Measurements from ENCODE around the gene ITPK1. TPM values are rescaled to one million over a fixed set of nuclear protein-coding genes. Genes with fewer than 3 reads are reported as not detected.

Gene ITPK1
- total and polyA plus RNA-seq, 2 experiments from 2014 or later, result 18.7 to 35.0 TPM

DNA sequence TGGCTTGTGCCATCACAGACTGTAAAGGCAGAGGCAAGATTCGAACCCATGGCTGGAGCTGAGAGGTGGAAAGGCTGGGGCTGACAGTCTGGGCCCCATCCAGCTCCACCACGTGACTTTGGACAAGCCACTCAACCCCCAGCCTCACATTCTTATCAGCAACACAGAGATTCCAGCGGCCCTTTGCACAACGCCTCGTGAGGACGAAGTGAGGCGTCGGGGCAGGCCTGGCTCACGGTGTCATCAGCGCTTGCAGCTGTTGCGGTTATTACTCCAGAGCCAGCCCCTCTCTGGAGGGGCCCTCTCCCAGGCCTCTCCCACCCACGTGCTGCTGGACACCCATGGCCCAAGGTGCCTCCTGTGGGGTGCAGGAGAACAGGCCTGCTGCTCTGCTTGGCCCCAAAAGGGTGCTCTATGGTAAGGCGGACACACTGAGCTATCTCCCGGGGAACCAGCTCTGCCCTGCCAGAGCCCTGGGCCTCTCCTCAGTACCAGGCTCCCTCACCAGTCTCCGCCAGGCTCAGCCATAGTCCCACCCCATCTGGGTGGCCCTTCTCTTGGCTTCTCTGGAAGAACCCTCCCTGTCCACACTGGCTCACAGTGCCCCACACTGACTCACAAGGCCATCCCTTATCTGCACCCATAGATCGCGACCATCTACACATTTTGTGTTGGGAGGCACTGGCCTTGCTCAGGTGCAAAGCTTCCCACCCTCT, 171.7 kb downstream of the ITPK1 start:
- no peak overlapping the region for H2AFZ ChIP-seq
- TF ChIP-seq EZH2phosphoT487 (IDR thresholded peaks at IDR 0.05; ENCODE audit: insufficient read depth, low read depth), result no peak
- TF ChIP-seq EZH2 (IDR thresholded peaks at IDR 0.05; ENCODE audit: insufficient read depth, poor library complexity, severe bottlenecking), result no peak
- H3K79me2 ChIP-seq (ENCODE audit: insufficient read depth), result no peaks in the 10 kb centered on the region
- in situ Hi-C loops (cut with MboI), result no loop called here
- DNase-seq, result no peak
- no peaks in the 10 kb centered on the region for H3K9me3 ChIP-seq (ENCODE audit: low read depth)
- H3K9me2 ChIP-seq (ENCODE audit: insufficient read depth), result no peaks in the 10 kb centered on the region
- no peak overlapping the region for H3K9ac ChIP-seq
- H3K4me2 ChIP-seq (ENCODE audit: unreplicated experiment), result no peak overlapping the region
- 91 to 95% methylated on average over 16 to 17 of the region's 17 CpGs for WGBS, 2 experiments (ENCODE audit: low coverage in 1 of 2, low lambda C conversion rate in 2 of 2, missing lambda C conversion rate in 2 of 2)
- no peaks in the 10 kb centered on the region for H3K27me3 ChIP-seq (replicated peaks; ENCODE audit: insufficient read depth)
- H3K27ac ChIP-seq, result no peak overlapping the region
- no peaks in the 10 kb centered on the region for H3F3A ChIP-seq (ENCODE audit: insufficient read depth)
- H3K36me3 ChIP-seq (ENCODE audit: low read depth), result no peaks in the 10 kb centered on the region
- no peak overlapping the region for H3K4me3 ChIP-seq
- H3K4me1 ChIP-seq (ENCODE audit: insufficient read depth), result no peaks in the 10 kb centered on the region
- H4K20me1 ChIP-seq (ENCODE audit: insufficient read depth), result no peaks in the 10 kb centered on the region

DNA sequence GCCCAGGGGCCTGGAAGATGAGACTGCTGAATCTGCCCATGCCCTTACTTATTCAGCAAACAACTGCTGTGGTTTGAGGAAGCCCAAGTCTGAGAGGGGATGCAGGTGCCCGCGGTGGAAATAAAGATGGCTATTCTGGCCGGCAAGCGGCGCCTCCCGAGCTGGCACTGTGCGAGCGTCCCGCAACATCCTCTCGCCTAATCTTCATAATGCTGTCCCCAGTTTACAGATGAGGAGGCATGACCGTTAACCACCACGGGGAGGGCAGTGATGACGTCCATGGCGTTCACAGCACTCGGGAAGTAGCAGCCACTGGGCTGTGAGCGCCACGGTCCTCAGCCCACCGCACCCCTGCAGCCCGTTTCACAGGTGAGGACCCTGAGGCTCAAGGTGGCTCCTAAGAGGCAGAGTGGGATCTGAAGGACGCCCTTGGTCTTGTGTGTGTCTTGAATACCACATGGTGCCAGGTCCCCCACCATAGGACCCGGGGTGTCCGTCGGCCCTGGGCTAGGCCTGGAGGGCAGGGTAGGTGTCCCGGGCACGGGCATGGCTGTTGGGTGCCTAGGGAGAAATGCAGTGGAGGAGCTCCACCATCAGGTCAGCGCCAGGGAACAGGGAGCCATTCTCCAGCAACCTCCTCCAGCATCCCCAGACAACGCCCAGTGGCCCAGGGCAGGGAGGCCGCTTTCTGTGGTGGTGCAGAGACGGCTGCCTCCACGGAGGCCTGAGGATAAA, 172.6 kb downstream of the ITPK1 start:
- Histone ChIP-seq H3K4me3 (no peak overlapping the region), H3K9me2 (ENCODE audit: insufficient read depth) (no peaks in the 10 kb centered on the region), H3K9me3 (ENCODE audit: low read depth) (no peaks in the 10 kb centered on the region), H2AFZ (no peak overlapping the region), H3K79me2 (ENCODE audit: insufficient read depth) (no peaks in the 10 kb centered on the region), H4K20me1 (ENCODE audit: insufficient read depth) (no peaks in the 10 kb centered on the region), H3K4me2 (ENCODE audit: unreplicated experiment) (no peak overlapping the region), H3F3A (ENCODE audit: insufficient read depth) (no peaks in the 10 kb centered on the region), H3K36me3 (ENCODE audit: low read depth) (no peaks in the 10 kb centered on the region), H3K27me3 (replicated peaks; ENCODE audit: insufficient read depth) (no peaks in the 10 kb centered on the region), H3K4me1 (ENCODE audit: insufficient read depth) (no peaks in the 10 kb centered on the region), H3K27ac (no peak overlapping the region), H3K9ac (no peak overlapping the region)
- in situ Hi-C loops (cut with MboI), result no loop called here
- no peak for DNase-seq
- WGBS, 2 experiments (ENCODE audit: low coverage in 1 of 2, low lambda C conversion rate in 2 of 2, missing lambda C conversion rate in 2 of 2), result 92 to 94% methylated on average over 27 to 29 of the region's 30 CpGs
- no peak for TF ChIP-seq EZH2phosphoT487 (IDR thresholded peaks at IDR 0.05; ENCODE audit: insufficient read depth, low read depth)
- no peak for TF ChIP-seq EZH2 (IDR thresholded peaks at IDR 0.05; ENCODE audit: insufficient read depth, poor library complexity, severe bottlenecking)

DNA sequence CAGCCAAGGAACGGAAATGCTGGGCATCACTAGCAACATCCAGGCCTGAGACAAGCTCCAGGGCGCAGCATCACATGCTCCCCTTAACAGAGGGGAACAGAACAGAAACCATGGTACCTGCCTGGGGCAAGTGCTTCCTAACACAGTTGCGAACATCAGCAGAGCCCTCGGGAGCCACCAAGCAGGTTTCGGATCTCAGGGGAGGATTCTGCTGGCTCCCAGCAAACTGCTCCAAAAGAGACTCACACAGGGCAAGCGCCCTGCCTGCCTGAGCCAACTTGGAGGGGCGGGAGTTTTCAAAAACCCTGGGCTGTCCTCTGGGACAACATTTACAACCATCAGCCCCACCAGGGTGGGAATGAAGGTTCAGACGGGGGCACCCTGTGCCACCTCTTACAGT, 173.1 kb downstream of the ITPK1 start:
- Histone ChIP-seq H4K20me1 (ENCODE audit: insufficient read depth) (no peaks in the 10 kb centered on the region), H3K27ac (no peak overlapping the region), H3K4me2 (ENCODE audit: unreplicated experiment) (no peak overlapping the region), H3K4me1 (ENCODE audit: insufficient read depth) (no peaks in the 10 kb centered on the region), H3K9me3 (ENCODE audit: low read depth) (no peaks in the 10 kb centered on the region), H3F3A (ENCODE audit: insufficient read depth) (no peaks in the 10 kb centered on the region), H3K36me3 (ENCODE audit: low read depth) (no peaks in the 10 kb centered on the region), H2AFZ (no peak overlapping the region), H3K79me2 (ENCODE audit: insufficient read depth) (no peaks in the 10 kb centered on the region), H3K4me3 (no peak overlapping the region), H3K9me2 (ENCODE audit: insufficient read depth) (no peaks in the 10 kb centered on the region), H3K9ac (no peak overlapping the region), H3K27me3 (replicated peaks; ENCODE audit: insufficient read depth) (no peaks in the 10 kb centered on the region)
- DNase-seq, result no peak
- in situ Hi-C loops (cut with MboI), result no loop called here
- no peak for TF ChIP-seq EZH2 (IDR thresholded peaks at IDR 0.05; ENCODE audit: insufficient read depth, poor library complexity, severe bottlenecking)
- TF ChIP-seq EZH2phosphoT487 (IDR thresholded peaks at IDR 0.05; ENCODE audit: insufficient read depth, low read depth), result no peak
- WGBS, 2 experiments (ENCODE audit: low coverage in 1 of 2, low lambda C conversion rate in 2 of 2, missing lambda C conversion rate in 2 of 2), result 94% methylated on average over 8 of the region's 8 CpGs

DNA sequence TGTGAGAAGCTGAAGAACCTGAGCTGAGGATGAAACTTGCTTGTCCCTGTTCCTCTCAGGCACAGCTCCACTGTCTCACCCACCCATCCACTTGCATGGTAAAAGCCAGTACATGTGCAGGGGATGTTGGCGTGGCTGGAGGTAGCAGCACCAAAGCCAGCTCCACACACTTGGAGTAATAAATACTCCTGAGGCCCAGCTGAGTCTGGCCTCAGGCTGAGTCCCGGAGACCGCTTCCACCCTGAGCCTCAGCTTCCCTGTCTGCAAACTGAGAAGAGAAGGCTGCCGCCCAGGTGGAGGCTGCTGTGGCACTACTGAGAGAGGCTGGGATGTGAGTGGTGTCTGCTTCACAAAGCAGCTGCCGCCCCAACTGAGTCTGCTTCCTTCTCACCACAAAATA, 173.6 kb downstream of the ITPK1 start:
- Histone ChIP-seq H3K4me1 (ENCODE audit: insufficient read depth) (no peaks in the 10 kb centered on the region), H3K9me3 (ENCODE audit: low read depth) (no peaks in the 10 kb centered on the region), H4K20me1 (ENCODE audit: insufficient read depth) (no peaks in the 10 kb centered on the region), H3K36me3 (ENCODE audit: low read depth) (no peaks in the 10 kb centered on the region), H3K79me2 (ENCODE audit: insufficient read depth) (no peaks in the 10 kb centered on the region), H3K27ac (no peak overlapping the region), H3K4me3 (no peak overlapping the region), H3K4me2 (ENCODE audit: unreplicated experiment) (no peak overlapping the region), H3K9me2 (ENCODE audit: insufficient read depth) (no peaks in the 10 kb centered on the region), H2AFZ (no peak overlapping the region), H3K27me3 (replicated peaks; ENCODE audit: insufficient read depth) (no peaks in the 10 kb centered on the region), H3F3A (ENCODE audit: insufficient read depth) (no peaks in the 10 kb centered on the region), H3K9ac (no peak overlapping the region)
- DNase-seq, result no peak
- TF ChIP-seq EZH2 (IDR thresholded peaks at IDR 0.05; ENCODE audit: insufficient read depth, poor library complexity, severe bottlenecking), result no peak
- TF ChIP-seq EZH2phosphoT487 (IDR thresholded peaks at IDR 0.05; ENCODE audit: insufficient read depth, low read depth), result no peak
- 91 to 93% methylated on average over 5 of the region's 5 CpGs for WGBS, 2 experiments (ENCODE audit: low coverage in 1 of 2, low lambda C conversion rate in 2 of 2, missing lambda C conversion rate in 2 of 2)
- in situ Hi-C loops (cut with MboI), result no loop called here

All from GM23248 (cell line).